ENCODE measurements around the gene TMEM254.

TMEM254 gene

GRCh38 chr10:80046629-80047441 lies 31.6 kb upstream of the TMEM254 start:
- no peak overlapping the region for H3K27ac ChIP-seq
- H3K4me3 ChIP-seq, result no peak overlapping the region
- DNase-seq (ENCODE audit: low spot score), result no peak
- TF ChIP-seq CTCF (IDR thresholded peaks at IDR 0.05), result peak; percentile 83

- DNase-seq (ENCODE audit: low spot score), result no peak
Observed at GRCh38 chr10:80050752-80051151, 27.7 kb upstream of the TMEM254 start.

GRCh38 chr10:80051993-80052392 lies 26.5 kb upstream of the TMEM254 start:
- no peak for TF ChIP-seq CTCF (IDR thresholded peaks at IDR 0.05)
- H3K27ac ChIP-seq, result no peak overlapping the region
- H3K4me3 ChIP-seq, result no peak overlapping the region
- DNase-seq (ENCODE audit: low spot score), result no peak

More at GRCh38 chr10:80050752-80051151, 27.7 kb upstream of the TMEM254 start:
- H3K4me3 ChIP-seq, result no peak overlapping the region
- no peak for TF ChIP-seq CTCF (IDR thresholded peaks at IDR 0.05)
- H3K27ac ChIP-seq, result no peak overlapping the region

GRCh38 chr10:80055760-80056159 lies 22.7 kb upstream of the TMEM254 start:
- Histone ChIP-seq H3K27ac (no peak overlapping the region), H3K4me3 (no peak overlapping the region)
- no peak for DNase-seq (ENCODE audit: low spot score)
- TF ChIP-seq CTCF (IDR thresholded peaks at IDR 0.05), result no peak

- no peak overlapping the region for H3K27ac ChIP-seq
Observed at GRCh38 chr10:80057171-80057570, 21.3 kb upstream of the TMEM254 start.

GRCh38 chr10:80064120-80064886 lies 14.2 kb upstream of the TMEM254 start:
- no peak for TF ChIP-seq CTCF (IDR thresholded peaks at IDR 0.05)
- DNase-seq (ENCODE audit: low spot score), result no peak
- peak overlapping the region; percentile 61 to 83 for H3K27ac ChIP-seq
- H3K4me3 ChIP-seq, result peak overlapping the region; percentile 28

More at GRCh38 chr10:80057171-80057570, 21.3 kb upstream of the TMEM254 start:
- DNase-seq (ENCODE audit: low spot score), result no peak
- TF ChIP-seq CTCF (IDR thresholded peaks at IDR 0.05), result no peak
- H3K4me3 ChIP-seq, result no peak overlapping the region

All from coronary artery (tissue), 2 donors.